Lower lobe of right lung (tissue), 2 donors: ENCODE data around the gene TTLL8. TPM values are rescaled to one million over a fixed set of nuclear protein-coding genes. Genes with fewer than 3 reads are reported as not detected.

Source experiments
- ATAC-seq, 2 donors: fragments of 200-7000 bp; cut with Tn5 transposase; one replicate each; pipeline ENCODE4 v1.9.1; 2020 to 2022; ENCODE audit warnings: mild to moderate bottlenecking in 2 of 2, moderate library complexity in 2 of 2
- DNase-seq: peaks from one replicate; pipeline ENCODE4 v3.0.0-alpha.2; 2020
- H3K27ac ChIP-seq: fragments of 200-600 bp; one replicate; pipeline ENCODE4 v1.8.0; 2022
- H3K27me3 ChIP-seq: fragments of 200-600 bp; one replicate; pipeline ENCODE4 v1.8.0; 2022; ENCODE audit warnings: low read depth
- H3K36me3 ChIP-seq: fragments of 200-600 bp; one replicate; pipeline ENCODE4 v1.8.0; 2022; ENCODE audit warnings: mild to moderate bottlenecking
- H3K4me1 ChIP-seq: fragments of 200-600 bp; one replicate; pipeline ENCODE4 v1.8.0; 2022
- H3K4me3 ChIP-seq: fragments of 200-600 bp; one replicate; pipeline ENCODE4 v1.8.0; 2022; ENCODE audit warnings: mild to moderate bottlenecking
- H3K9me3 ChIP-seq: fragments of 200-600 bp; one replicate; pipeline ENCODE4 v1.8.0; 2022
- CTCF ChIP-seq: fragments of 200-600 bp; IDR thresholded peaks from one replicate; pipeline ENCODE4 v1.8.0; 2022; ENCODE audit warnings: antibody characterized with exemption, mild to moderate bottlenecking
- intact Hi-C: fragments of 100-400 bp; cut with DNase I; formaldehyde crosslinking; loops from one replicate; pipeline ENCODE4 v1.11.0; 2022
- total RNA-seq: library from RNA; stranded (reverse); fragmentation: NEBNext Ultra II Directional; extraction: Animal tissue kit (Norgen Biotek cat#: 25700); gene quantifications from one replicate; pipeline ENCODE4 v1.2.1, GENCODE V29; 2021
- donor health status: DM: no; HTN: yes; CAD: no; lungs with severe emphysema.

The TTLL8 gene
- total RNA-seq, 1 donor from 2014 or later = not detected

GRCh38 chr22:50011447-50012210 lies 46.5 kb downstream of the TTLL8 start:
- TF ChIP-seq CTCF = no peak
- Histone ChIP-seq H3K27me3 (peaks cover 72% of the 10 kb centered on the region), H3K4me1 (peaks cover 11% of the 10 kb centered on the region), H3K4me3 (no peak overlapping the region), H3K36me3 (no peaks in the 10 kb centered on the region), H3K9me3 (no peaks in the 10 kb centered on the region), H3K27ac (no peak overlapping the region)
- DNase-seq (peak; percentile 53), ATAC-seq (peak; percentile 36 to 59)
- intact Hi-C loops = no loop called here

- ATAC-seq = peak in 1 of 2 donors; percentile 14
- intact Hi-C loops = no loop called here
- DNase-seq = peak; percentile 28
Observed at GRCh38 chr22:50010676-50011446, 47.2 kb downstream of the TTLL8 start.

GRCh38 chr22:50009765-50010675 lies 48.1 kb downstream of the TTLL8 start:
- Histone ChIP-seq H3K27me3 (peaks cover 56% of the 10 kb centered on the region), H3K27ac (no peak overlapping the region), H3K4me3 (no peak overlapping the region), H3K9me3 (no peaks in the 10 kb centered on the region), H3K36me3 (no peaks in the 10 kb centered on the region), H3K4me1 (peaks cover 11% of the 10 kb centered on the region)
- TF ChIP-seq CTCF = no peak
- ATAC-seq = no peak
- peak; percentile 43 for DNase-seq
- intact Hi-C loops = no loop called here

More at GRCh38 chr22:50010676-50011446, 47.2 kb downstream of the TTLL8 start:
- Histone ChIP-seq H3K4me1 (peaks cover 11% of the 10 kb centered on the region), H3K27me3 (peaks cover 65% of the 10 kb centered on the region), H3K9me3 (no peaks in the 10 kb centered on the region), H3K27ac (no peak overlapping the region), H3K4me3 (no peak overlapping the region), H3K36me3 (no peaks in the 10 kb centered on the region)
- no peak for TF ChIP-seq CTCF

GRCh38 chr22:50009251-50009650 lies 48.8 kb downstream of the TTLL8 start:
- ATAC-seq = no peak
- Histone ChIP-seq H3K27me3 (peaks cover 49% of the 10 kb centered on the region), H3K36me3 (no peaks in the 10 kb centered on the region), H3K4me3 (no peak overlapping the region), H3K9me3 (no peaks in the 10 kb centered on the region), H3K4me1 (peaks cover 4% of the 10 kb centered on the region), H3K27ac (no peak overlapping the region)
- peak; percentile 36 for DNase-seq
- no peak for TF ChIP-seq CTCF
- intact Hi-C loops = no loop called here
